Activated B cell treated with CpG ODN at 0.5 μM for 24 hours (primary cell): ENCODE results near the gene PEPD. TPM values are rescaled to one million over a fixed set of nuclear protein-coding genes. Genes with fewer than 3 reads are reported as not detected.

ENCODE experiments used
- ATAC-seq: fragments of 200-7000 bp; cut with Tn5 transposase; one replicate; pipeline ENCODE4 v1.10.0; 2021; ENCODE audit warnings: low read depth, mild to moderate bottlenecking, moderate library complexity
- CTCF ChIA-PET: fragments of 350-600 bp; sonication (Branson Sonifier 250); formaldehyde crosslinking; loops from one replicate; lab custom pipeline; 2021; ENCODE audit warnings: antibody characterized with exemption; lab: Charles Lee
- POLR2A ChIA-PET: fragments of 350-600 bp; sonication (Branson Sonifier 250); formaldehyde crosslinking; loops from one replicate; lab custom pipeline; 2021; ENCODE audit warnings: antibody characterized with exemption; lab: Charles Lee
- DNase-seq: peaks from one replicate; pipeline ENCODE4 v3.0.0; 2022
- H3K27ac Mint-ChIP-seq: one replicate; pipeline ENCODE4 v1.8.0; 2020; ENCODE audit warnings: mixed read lengths
- H3K27me3 Mint-ChIP-seq: one replicate; pipeline ENCODE4 v1.8.0; 2021; ENCODE audit warnings: mixed read lengths
- H3K36me3 Mint-ChIP-seq: one replicate; pipeline ENCODE4 v1.8.0; 2021; ENCODE audit warnings: low read depth, mixed read lengths
- H3K4me1 Mint-ChIP-seq: one replicate; pipeline ENCODE4 v1.8.0; 2021; ENCODE audit warnings: mixed read lengths
- H3K4me3 Mint-ChIP-seq: one replicate; pipeline ENCODE4 v1.8.0; 2020; ENCODE audit warnings: mild to moderate bottlenecking, mixed read lengths
- H3K9me3 Mint-ChIP-seq: one replicate; pipeline ENCODE4 v1.8.0; 2020; ENCODE audit warnings: mixed read lengths
- CTCF ChIP-seq: fragments of 200-600 bp; IDR thresholded peaks from one replicate; pipeline ENCODE4 v1.8.0; 2022; ENCODE audit warnings: antibody characterized with exemption, mild to moderate bottlenecking
- intact Hi-C: fragments of 100-400 bp; cut with micrococcal nuclease; formaldehyde crosslinking; loops from one replicate; pipeline ENCODE4 v1.15.1; 2024
- total RNA-seq: library from RNA; stranded (reverse); gene quantifications from 2 replicates; pipeline ENCODE4 v1.2.3, GENCODE V29; 2022

Gene PEPD
- total RNA-seq, 1 donor from 2014 or later: 49.1 TPM

- no peak for TF ChIP-seq CTCF
These were observed 50.9 kb downstream of the PEPD start for GRCh38 chr19:33470686-33471085.

GRCh38 chr19:33470040-33470330, 51.6 kb downstream of the PEPD start:
- ChIA-PET POLR2A (no interaction called here), CTCF (no interaction called here)
- Mint-ChIP-seq H3K27me3 (no peaks in the 10 kb centered on the region), H3K27ac (no peak overlapping the region), H3K9me3 (no peaks in the 10 kb centered on the region), H3K4me3 (no peak overlapping the region), H3K4me1 (no peaks in the 10 kb centered on the region), H3K36me3 (peaks cover 17% of the 10 kb centered on the region)
- no peak for TF ChIP-seq CTCF
- DNase-seq: no peak
- intact Hi-C loops: no loop called here
- ATAC-seq: no peak

More at GRCh38 chr19:33470686-33471085, 50.9 kb downstream of the PEPD start:
- Mint-ChIP-seq H3K4me3 (no peak overlapping the region), H3K36me3 (peaks cover 17% of the 10 kb centered on the region), H3K27ac (no peak overlapping the region), H3K4me1 (no peaks in the 10 kb centered on the region), H3K27me3 (no peaks in the 10 kb centered on the region), H3K9me3 (no peaks in the 10 kb centered on the region)
- ChIA-PET CTCF (no interaction called here), POLR2A (no interaction called here)
- intact Hi-C loops: no loop called here
- no peak for DNase-seq
- ATAC-seq: no peak

- no peak overlapping the region for H3K27ac Mint-ChIP-seq
These were observed 52.2 kb downstream of the PEPD start for GRCh38 chr19:33469171-33470039.

GRCh38 chr19:33468361-33469170, 53.0 kb downstream of the PEPD start:
- H3K4me3 Mint-ChIP-seq: no peak overlapping the region
- H3K4me1 Mint-ChIP-seq: no peaks in the 10 kb centered on the region
- H3K9me3 Mint-ChIP-seq: no peaks in the 10 kb centered on the region
- no peaks in the 10 kb centered on the region for H3K27me3 Mint-ChIP-seq
- ChIA-PET CTCF (no interaction called here), POLR2A (no interaction called here)
- H3K36me3 Mint-ChIP-seq: peaks cover 14% of the 10 kb centered on the region
- no peak for TF ChIP-seq CTCF
- no peak overlapping the region for H3K27ac Mint-ChIP-seq
- ATAC-seq (no peak), DNase-seq (no peak)
- intact Hi-C loops: no loop called here

More at GRCh38 chr19:33469171-33470039, 52.2 kb downstream of the PEPD start:
- intact Hi-C loops: no loop called here
- ATAC-seq (no peak), DNase-seq (no peak)
- TF ChIP-seq CTCF: no peak
- Mint-ChIP-seq H3K36me3 (peaks cover 16% of the 10 kb centered on the region), H3K4me1 (no peaks in the 10 kb centered on the region), H3K9me3 (no peaks in the 10 kb centered on the region), H3K27me3 (no peaks in the 10 kb centered on the region), H3K4me3 (no peak overlapping the region)
- POLR2A ChIA-PET: no interaction called here
- CTCF ChIA-PET: no interaction called here

GRCh38 chr19:33467851-33468250, 53.7 kb downstream of the PEPD start:
- no peak overlapping the region for H3K4me3 Mint-ChIP-seq

More at GRCh38 chr19:33467851-33468250, 53.7 kb downstream of the PEPD start:
- no peaks in the 10 kb centered on the region for H3K27me3 Mint-ChIP-seq
- no peaks in the 10 kb centered on the region for H3K4me1 Mint-ChIP-seq
- ChIA-PET CTCF (no interaction called here), POLR2A (no interaction called here)
- peaks cover 15% of the 10 kb centered on the region for H3K36me3 Mint-ChIP-seq
- intact Hi-C loops: no loop called here
- ATAC-seq (no peak), DNase-seq (no peak)
- no peaks in the 10 kb centered on the region for H3K9me3 Mint-ChIP-seq
- TF ChIP-seq CTCF: no peak
- no peak overlapping the region for H3K27ac Mint-ChIP-seq
